ENCODE data around the gene DIP2A. TPM values are rescaled to one million over a fixed set of nuclear protein-coding genes. Genes with fewer than 3 reads are reported as not detected.

The DIP2A gene
- polyA plus RNA-seq, 3 donors: 4.6 to 55.4 (median 6.1) TPM

- Histone ChIP-seq H3K4me1 (ENCODE audit: control insufficient read depth in 1 of 2, insufficient read depth in 2 of 2, low read length in 2 of 2) (no peaks in the 10 kb centered on the region), H3K27ac (ENCODE audit: low read depth in 1 of 2, low read length in 2 of 2) (no peak overlapping the region)
Observed at GRCh38 chr21:46562472-46562871, 103.8 kb downstream of the DIP2A start.

GRCh38 chr21:46562964-46563607 is 104.4 kb downstream of the DIP2A start:
- no peak overlapping the region for H3K4me3 Mint-ChIP-seq

More at GRCh38 chr21:46562472-46562871, 103.8 kb downstream of the DIP2A start:
- H3K4me3 ChIP-seq (replicated peaks in 1 of 3; ENCODE audit: low read depth in 2 of 3, low read length in 3 of 3): no peak overlapping the region
- Mint-ChIP-seq H3K4me3 (no peak overlapping the region), H3K27ac (peak overlapping the region in 3 of 7 donors; percentile 29 to 52 (median 31)), H3K27me3 (ENCODE audit: low read depth in 3 of 3) (no peaks in the 10 kb centered on the region), H3K36me3 (peaks cover 92 to 97% of the 10 kb centered on the region in 2 donors), H3K9me3 (no peaks in the 10 kb centered on the region), H3K4me1 (peaks cover 3% of the 10 kb centered on the region)
- TF ChIP-seq, protein P1, sequence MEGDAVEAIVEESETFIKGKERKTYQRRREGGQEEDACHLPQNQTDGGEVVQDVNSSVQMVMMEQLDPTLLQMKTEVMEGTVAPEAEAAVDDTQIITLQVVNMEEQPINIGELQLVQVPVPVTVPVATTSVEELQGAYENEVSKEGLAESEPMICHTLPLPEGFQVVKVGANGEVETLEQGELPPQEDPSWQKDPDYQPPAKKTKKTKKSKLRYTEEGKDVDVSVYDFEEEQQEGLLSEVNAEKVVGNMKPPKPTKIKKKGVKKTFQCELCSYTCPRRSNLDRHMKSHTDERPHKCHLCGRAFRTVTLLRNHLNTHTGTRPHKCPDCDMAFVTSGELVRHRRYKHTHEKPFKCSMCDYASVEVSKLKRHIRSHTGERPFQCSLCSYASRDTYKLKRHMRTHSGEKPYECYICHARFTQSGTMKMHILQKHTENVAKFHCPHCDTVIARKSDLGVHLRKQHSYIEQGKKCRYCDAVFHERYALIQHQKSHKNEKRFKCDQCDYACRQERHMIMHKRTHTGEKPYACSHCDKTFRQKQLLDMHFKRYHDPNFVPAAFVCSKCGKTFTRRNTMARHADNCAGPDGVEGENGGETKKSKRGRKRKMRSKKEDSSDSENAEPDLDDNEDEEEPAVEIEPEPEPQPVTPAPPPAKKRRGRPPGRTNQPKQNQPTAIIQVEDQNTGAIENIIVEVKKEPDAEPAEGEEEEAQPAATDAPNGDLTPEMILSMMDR (IDR thresholded peaks at IDR 0.05): no peak
- H3K9ac ChIP-seq (ENCODE audit: insufficient read depth, low read length, poor library complexity, severe bottlenecking): no peak overlapping the region
- H2AFZ ChIP-seq (ENCODE audit: insufficient read depth, low read depth, low read length, poor library complexity, severe bottlenecking): no peak overlapping the region
- no peaks in the 10 kb centered on the region for H4K20me1 ChIP-seq (ENCODE audit: insufficient read depth, low read length)
- peaks cover 92 to 100% of the 10 kb centered on the region in 2 donors for H3K36me3 ChIP-seq (replicated peaks in 1 of 2; ENCODE audit: control insufficient read depth in 1 of 2, insufficient read depth in 2 of 2, low read length in 2 of 2)
- no peaks in the 10 kb centered on the region for H3K79me2 ChIP-seq (ENCODE audit: insufficient read depth, low read length)
- no peak for DNase-seq
- no peaks in the 10 kb centered on the region for H3K9me3 ChIP-seq (replicated peaks in 1 of 2; ENCODE audit: control insufficient read depth in 1 of 2, insufficient read depth in 1 of 2, low read length in 2 of 2)
- no peaks in the 10 kb centered on the region for H3K27me3 ChIP-seq (ENCODE audit: control insufficient read depth in 2 of 2, insufficient read depth in 2 of 2, low read length in 2 of 2)
- WGBS (ENCODE audit: insufficient coverage): 85% methylated on average over 10 of the region's 10 CpGs
- H3K4me2 ChIP-seq (replicated peaks; ENCODE audit: extremely low read depth, low read length, poor library complexity, severe bottlenecking): no peak overlapping the region
- intact Hi-C loops (cut with micrococcal nuclease): no loop called here

More at GRCh38 chr21:46562964-46563607, 104.4 kb downstream of the DIP2A start:
- intact Hi-C loops (cut with micrococcal nuclease): no loop called here
- 76% methylated on average over 11 of the region's 14 CpGs for WGBS (ENCODE audit: insufficient coverage)
- DNase-seq: no peak
- no peaks in the 10 kb centered on the region for H3K9me3 Mint-ChIP-seq
- H3K36me3 ChIP-seq (replicated peaks in 1 of 2; ENCODE audit: control insufficient read depth in 1 of 2, insufficient read depth in 2 of 2, low read length in 2 of 2): peaks cover 92 to 100% of the 10 kb centered on the region in 2 donors
- no peak overlapping the region for H3K4me2 ChIP-seq (replicated peaks; ENCODE audit: extremely low read depth, low read length, poor library complexity, severe bottlenecking)
- TF ChIP-seq, protein P1 (IDR thresholded peaks at IDR 0.05): no peak
- H3K4me1 Mint-ChIP-seq: peaks cover 3% of the 10 kb centered on the region
- H3K36me3 Mint-ChIP-seq: peaks cover 91 to 97% of the 10 kb centered on the region in 2 donors
- peak overlapping the region in 2 of 7 donors; percentile 3 to 61 for H3K27ac Mint-ChIP-seq
- H3K27me3 Mint-ChIP-seq (ENCODE audit: low read depth in 3 of 3): no peaks in the 10 kb centered on the region
- H3K79me2 ChIP-seq (ENCODE audit: insufficient read depth, low read length): no peaks in the 10 kb centered on the region
- H3K4me3 ChIP-seq (replicated peaks in 1 of 3; ENCODE audit: low read depth in 2 of 3, low read length in 3 of 3): no peak overlapping the region
- H3K4me1 ChIP-seq (ENCODE audit: control insufficient read depth in 1 of 2, insufficient read depth in 2 of 2, low read length in 2 of 2): no peaks in the 10 kb centered on the region
- H2AFZ ChIP-seq (ENCODE audit: insufficient read depth, low read depth, low read length, poor library complexity, severe bottlenecking): no peak overlapping the region
- H4K20me1 ChIP-seq (ENCODE audit: insufficient read depth, low read length): no peaks in the 10 kb centered on the region
- no peaks in the 10 kb centered on the region for H3K27me3 ChIP-seq (ENCODE audit: control insufficient read depth in 2 of 2, insufficient read depth in 2 of 2, low read length in 2 of 2)
- H3K27ac ChIP-seq (ENCODE audit: low read depth in 1 of 2, low read length in 2 of 2): no peak overlapping the region
- H3K9ac ChIP-seq (ENCODE audit: insufficient read depth, low read length, poor library complexity, severe bottlenecking): no peak overlapping the region
- no peaks in the 10 kb centered on the region for H3K9me3 ChIP-seq (replicated peaks in 1 of 2; ENCODE audit: control insufficient read depth in 1 of 2, insufficient read depth in 1 of 2, low read length in 2 of 2)
